Mucosa of rectum (tissue), 2 donors: ENCODE results near the gene KLHL22.
A peak's percentile ranks its signal among the peaks of the same experiment; 100 is the strongest.

Experiments
- H3K27ac ChIP-seq, 2 donors: one replicate each; pipeline ENCODE4 v1.7.0; 2013; ENCODE audit warnings: inconsistent platforms in 2 of 2, low read depth in 2 of 2, low read length in 2 of 2
- H3K27me3 ChIP-seq, 2 donors: one replicate each; pipeline ENCODE4 v1.7.0; 2013; ENCODE audit warnings: low read length in 2 of 2; ENCODE audit not compliant: control insufficient read depth in 2 of 2, insufficient read depth in 2 of 2
- H3K36me3 ChIP-seq, 2 donors: one replicate each; pipeline ENCODE4 v1.7.0; 2013; ENCODE audit warnings: low read length in 2 of 2; ENCODE audit not compliant: control insufficient read depth in 2 of 2, insufficient read depth in 2 of 2
- H3K4me1 ChIP-seq, 2 donors: one replicate each; pipeline ENCODE4 v1.7.0; 2013; ENCODE audit warnings: low read length in 2 of 2, mild to moderate bottlenecking in 1 of 2; ENCODE audit not compliant: control insufficient read depth in 2 of 2, insufficient read depth in 2 of 2
- H3K4me3 ChIP-seq, 2 donors: one replicate each; pipeline ENCODE4 v1.7.0; 2013; ENCODE audit warnings: low read length in 2 of 2
- H3K9ac ChIP-seq, 2 donors: one replicate each; pipeline ENCODE4 v1.7.0; 2013; ENCODE audit warnings: low read length in 2 of 2, low read depth in 1 of 2, mild to moderate bottlenecking in 1 of 2
- H3K9me3 ChIP-seq, 2 donors: one replicate each; pipeline ENCODE4 v1.7.0; 2013; ENCODE audit warnings: low read length in 2 of 2; ENCODE audit not compliant: control insufficient read depth in 2 of 2
- donor health status: healthy.
- donor health status: Normal muscosa, but diverticular disease.

The KLHL22 gene

DNA sequence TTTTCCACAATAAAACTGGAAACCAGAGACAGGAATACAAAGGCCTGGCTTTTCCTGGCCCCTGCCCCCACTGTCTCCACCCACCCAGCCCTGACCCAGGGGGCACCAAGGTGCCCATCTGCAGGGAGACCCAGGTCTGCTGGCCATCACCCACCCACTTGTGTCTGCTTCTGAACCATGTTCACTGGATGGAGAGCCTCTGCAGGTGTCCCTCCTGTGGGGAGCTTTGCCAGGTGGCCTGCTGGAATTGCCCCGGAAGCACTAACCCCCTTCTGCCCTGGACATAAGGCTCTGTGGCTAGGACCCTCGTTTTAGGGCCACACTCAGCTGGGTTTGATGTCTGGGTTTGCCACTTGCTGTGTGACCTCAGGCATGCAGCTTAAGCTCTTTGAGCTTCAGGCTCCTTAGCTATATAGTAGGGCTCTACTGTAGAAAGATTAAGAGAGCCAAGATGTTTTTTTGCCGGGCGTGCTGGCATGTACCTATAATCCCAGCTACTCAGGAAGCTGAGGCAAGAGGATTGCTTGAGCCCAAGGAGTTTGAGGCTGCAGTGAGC, 61.8 kb downstream of the KLHL22 start:
- Histone ChIP-seq H3K4me3 (no peak overlapping the region), H3K9ac (no peak overlapping the region), H3K27ac (no peak overlapping the region), H3K36me3 (no peaks in the 10 kb centered on the region), H3K9me3 (no peaks in the 10 kb centered on the region), H3K27me3 (peaks cover 53 to 66% of the 10 kb centered on the region in 2 donors), H3K4me1 (peaks cover 26 to 30% of the 10 kb centered on the region in 2 donors)

DNA sequence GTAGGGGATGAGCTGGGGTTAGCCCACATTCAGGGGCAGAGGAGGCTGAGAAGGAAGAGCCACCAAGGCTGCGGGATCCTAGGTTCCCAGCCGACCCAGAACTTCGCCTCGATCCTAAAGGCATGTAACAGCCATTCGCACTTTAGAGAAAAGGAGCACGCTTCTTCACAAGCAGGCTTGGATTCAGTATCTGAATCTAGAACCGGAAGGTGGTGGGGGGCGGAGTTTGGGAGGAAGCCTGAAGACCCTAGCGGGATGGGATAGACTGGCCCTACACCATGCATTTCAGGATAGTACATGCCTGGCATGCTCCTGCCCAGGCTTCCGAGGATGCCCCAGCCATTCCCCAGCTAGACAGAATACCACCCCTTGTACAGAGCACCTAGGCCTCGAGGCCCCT, 62.4 kb downstream of the KLHL22 start:
- Histone ChIP-seq H3K27me3 (peaks cover 51 to 65% of the 10 kb centered on the region in 2 donors), H3K4me3 (no peak overlapping the region), H3K27ac (no peak overlapping the region), H3K4me1 (peaks cover 26 to 32% of the 10 kb centered on the region in 2 donors), H3K9ac (no peak overlapping the region), H3K36me3 (no peaks in the 10 kb centered on the region), H3K9me3 (no peaks in the 10 kb centered on the region)

DNA sequence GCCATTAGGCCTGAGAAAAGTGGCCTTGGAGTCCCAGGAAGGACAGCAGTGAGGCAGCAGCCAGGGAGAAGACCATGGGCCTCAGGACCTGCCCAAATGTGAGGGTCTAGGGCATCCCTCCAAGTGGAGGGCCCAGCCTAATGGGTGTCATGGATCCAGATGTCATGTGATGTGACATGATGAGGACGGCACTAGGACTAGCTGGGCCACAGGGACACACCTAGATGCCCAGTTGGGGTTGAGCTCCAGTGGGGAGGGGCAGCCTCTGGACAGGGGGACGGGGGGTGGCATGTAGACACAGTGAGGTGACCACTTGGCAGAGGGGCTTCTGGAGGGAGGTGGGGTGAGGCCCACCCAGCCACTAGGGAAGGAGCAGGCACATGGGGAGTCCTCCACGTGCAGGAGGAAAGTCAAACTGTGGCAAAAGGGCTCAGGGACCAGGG, 63.3 kb downstream of the KLHL22 start:
- no peak overlapping the region for H3K27ac ChIP-seq
- H3K27me3 ChIP-seq, result peaks cover 52 to 69% of the 10 kb centered on the region in 2 donors
- H3K4me1 ChIP-seq, result peaks cover 26 to 32% of the 10 kb centered on the region in 2 donors
- H3K4me3 ChIP-seq, result no peak overlapping the region
- H3K9ac ChIP-seq, result no peak overlapping the region
- H3K9me3 ChIP-seq, result no peaks in the 10 kb centered on the region
- no peaks in the 10 kb centered on the region for H3K36me3 ChIP-seq

DNA sequence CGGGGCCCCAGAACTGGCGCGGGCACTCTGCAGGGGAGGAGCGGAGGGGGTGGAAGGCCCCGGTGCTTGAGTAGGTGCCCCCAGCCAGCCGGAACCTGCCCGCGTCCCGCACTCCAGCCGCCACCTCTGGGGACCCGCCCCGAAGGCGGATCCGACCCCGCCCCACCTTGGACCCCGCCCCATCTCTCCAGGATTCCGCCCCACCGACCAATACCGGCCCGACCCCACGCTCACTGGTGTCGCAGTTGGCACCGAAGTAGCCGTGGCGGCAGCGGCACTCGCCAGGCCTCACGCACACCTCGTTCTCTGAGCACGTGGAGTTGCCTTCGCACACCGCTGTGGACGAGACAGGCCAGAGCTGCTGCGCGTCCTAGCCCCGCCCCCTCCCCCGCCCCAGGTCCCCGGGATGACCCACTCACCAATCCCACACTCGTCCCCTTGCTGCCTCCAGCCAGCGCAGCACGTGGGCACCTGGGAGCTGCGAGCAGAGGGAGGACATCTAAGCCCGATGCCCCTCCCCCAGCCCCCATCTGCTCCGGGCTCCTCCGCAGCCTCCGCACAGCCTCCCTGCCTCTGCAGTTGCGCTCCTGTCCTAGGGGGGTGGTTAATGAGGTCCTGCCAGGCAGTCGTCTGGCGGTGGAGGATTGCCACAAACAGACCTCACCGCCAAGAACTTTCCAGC, 63.9 kb downstream of the KLHL22 start:
- Histone ChIP-seq H3K4me3 (peak overlapping the region; percentile 30 to 48), H3K27me3 (peaks cover 52 to 69% of the 10 kb centered on the region in 2 donors), H3K36me3 (no peaks in the 10 kb centered on the region), H3K9me3 (no peaks in the 10 kb centered on the region), H3K4me1 (peaks cover 25 to 26% of the 10 kb centered on the region in 2 donors), H3K27ac (no peak overlapping the region), H3K9ac (no peak overlapping the region)

DNA sequence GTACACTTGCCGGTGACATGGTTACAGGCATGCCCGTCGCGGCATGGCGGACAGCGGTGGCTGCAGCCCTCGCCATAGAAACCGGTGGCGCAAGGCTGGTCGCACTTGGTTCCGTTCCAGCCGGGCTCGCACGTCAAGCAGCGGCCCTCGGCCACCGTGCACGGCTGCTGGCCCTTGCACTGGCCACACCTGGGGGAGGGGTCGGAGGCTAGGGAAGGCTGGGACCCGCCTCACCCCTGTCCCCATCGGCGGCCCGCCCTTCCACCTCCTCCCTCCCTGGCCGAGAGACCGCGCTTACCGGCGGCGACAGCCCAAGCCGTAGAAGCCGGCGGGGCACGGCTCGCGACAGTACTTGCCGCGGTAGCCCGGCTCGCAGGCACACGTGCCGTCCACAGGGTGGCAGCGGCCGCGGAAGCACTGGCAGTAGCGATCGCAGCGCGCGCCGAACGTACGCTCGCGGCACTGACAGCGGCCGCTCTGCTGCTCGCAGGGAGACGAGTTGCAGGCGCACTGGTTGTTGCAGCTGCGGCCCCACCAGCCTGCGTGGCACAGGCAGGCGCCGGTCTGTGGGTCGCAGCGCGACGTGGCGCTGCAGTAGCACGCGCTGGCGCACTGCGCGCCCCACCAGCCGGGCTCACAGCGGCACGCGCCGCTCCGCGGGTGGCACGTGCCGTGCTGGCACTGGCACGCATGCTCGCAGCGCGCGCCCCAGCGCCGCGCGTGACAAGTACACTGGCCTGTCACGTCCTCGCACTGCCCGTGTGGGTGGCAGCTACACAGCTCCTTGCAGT, 64.7 kb downstream of the KLHL22 start:
- Histone ChIP-seq H3K4me3 (peak overlapping the region; percentile 30 to 48), H3K9me3 (no peaks in the 10 kb centered on the region), H3K36me3 (no peaks in the 10 kb centered on the region), H3K4me1 (peaks cover 24 to 26% of the 10 kb centered on the region in 2 donors), H3K27me3 (peaks cover 50 to 71% of the 10 kb centered on the region in 2 donors), H3K9ac (no peak overlapping the region), H3K27ac (no peak overlapping the region)

DNA sequence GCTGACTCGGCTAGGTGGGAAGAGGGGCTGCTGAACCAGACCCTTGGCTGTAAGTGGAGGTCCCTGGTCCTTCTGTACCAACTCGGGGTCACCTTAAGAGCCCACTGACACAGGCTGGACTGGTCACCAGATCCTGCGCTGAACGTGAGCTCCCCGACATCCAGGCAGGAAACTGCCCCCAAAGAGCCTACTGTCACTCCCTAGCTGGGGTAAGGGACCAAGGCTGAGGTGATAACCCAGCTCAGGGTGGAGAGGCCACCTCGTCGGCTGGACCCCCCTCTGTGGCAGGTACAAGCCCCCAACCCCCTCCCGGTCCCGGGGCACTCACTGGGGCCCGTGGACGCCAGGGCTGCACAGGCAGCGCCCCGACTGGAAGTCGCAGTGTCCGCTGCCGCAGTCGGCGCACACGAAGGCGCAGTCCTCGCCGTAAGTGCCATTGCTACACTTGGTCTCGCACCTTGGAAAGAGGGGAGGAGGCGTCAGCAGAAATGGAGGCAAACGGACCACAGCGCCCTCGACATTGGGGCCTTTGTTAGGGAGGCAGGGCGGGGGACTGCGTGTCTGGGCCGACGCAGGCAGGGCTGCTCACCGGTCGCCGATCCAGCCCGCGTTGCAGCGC, 65.4 kb downstream of the KLHL22 start:
- H3K4me3 ChIP-seq, result peak overlapping the region; percentile 48 to 58

DNA sequence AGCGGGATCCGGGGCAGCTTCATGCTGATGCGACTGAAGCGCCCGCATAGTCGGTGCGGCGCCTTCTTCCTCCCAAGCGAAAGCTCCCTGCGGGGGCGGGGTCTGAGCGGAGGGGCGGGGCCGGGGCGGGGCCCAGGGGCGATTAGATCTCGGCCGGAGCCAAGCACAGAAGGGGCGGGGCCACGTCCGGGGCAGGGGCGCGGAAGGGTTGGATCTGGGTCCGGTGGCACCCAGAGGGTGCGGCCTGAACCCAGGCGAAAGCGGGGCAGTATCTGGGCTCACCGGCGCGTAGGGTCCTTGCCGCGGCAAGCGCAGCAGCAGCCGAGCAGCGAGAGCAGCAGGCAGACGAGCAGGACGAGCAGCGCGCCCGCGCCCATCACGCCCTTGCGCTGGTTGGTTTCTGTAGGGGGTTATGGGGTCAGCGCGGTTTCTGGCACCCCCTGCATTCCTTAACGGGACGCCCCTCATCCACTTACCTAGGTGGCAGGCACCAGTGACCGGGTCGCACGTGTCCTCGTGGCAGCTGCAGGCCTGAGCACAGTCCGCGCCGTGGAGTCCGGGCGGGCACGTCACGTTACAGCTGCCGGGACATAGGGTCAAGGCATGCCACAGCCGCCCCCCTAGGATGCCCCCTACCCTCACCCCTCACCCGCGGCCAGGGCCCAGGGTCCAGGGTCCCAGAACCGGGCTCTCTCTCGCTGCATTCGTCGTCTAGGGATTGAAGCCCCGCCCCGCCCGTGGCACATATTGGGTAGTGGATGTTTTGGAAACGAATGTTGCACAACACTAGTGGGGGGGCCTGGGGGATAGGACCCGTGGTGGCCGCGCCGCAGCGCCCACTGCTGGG, 66.1 kb downstream of the KLHL22 start:
- peak overlapping the region; percentile 58 to 60 for H3K4me3 ChIP-seq
- peaks cover 20 to 25% of the 10 kb centered on the region in 2 donors for H3K4me1 ChIP-seq
- peaks cover 39 to 56% of the 10 kb centered on the region in 2 donors for H3K27me3 ChIP-seq
- H3K27ac ChIP-seq, result no peak overlapping the region
- H3K36me3 ChIP-seq, result no peaks in the 10 kb centered on the region
- H3K9ac ChIP-seq, result peak overlapping the region in 1 of 2 donors; percentile 34
- no peaks in the 10 kb centered on the region for H3K9me3 ChIP-seq

More for the DNA sequence above, 65.4 kb downstream of the KLHL22 start:
- Histone ChIP-seq H3K27ac (no peak overlapping the region), H3K27me3 (peaks cover 43 to 63% of the 10 kb centered on the region in 2 donors), H3K4me1 (peaks cover 20 to 25% of the 10 kb centered on the region in 2 donors), H3K36me3 (no peaks in the 10 kb centered on the region), H3K9ac (no peak overlapping the region), H3K9me3 (no peaks in the 10 kb centered on the region)

DNA sequence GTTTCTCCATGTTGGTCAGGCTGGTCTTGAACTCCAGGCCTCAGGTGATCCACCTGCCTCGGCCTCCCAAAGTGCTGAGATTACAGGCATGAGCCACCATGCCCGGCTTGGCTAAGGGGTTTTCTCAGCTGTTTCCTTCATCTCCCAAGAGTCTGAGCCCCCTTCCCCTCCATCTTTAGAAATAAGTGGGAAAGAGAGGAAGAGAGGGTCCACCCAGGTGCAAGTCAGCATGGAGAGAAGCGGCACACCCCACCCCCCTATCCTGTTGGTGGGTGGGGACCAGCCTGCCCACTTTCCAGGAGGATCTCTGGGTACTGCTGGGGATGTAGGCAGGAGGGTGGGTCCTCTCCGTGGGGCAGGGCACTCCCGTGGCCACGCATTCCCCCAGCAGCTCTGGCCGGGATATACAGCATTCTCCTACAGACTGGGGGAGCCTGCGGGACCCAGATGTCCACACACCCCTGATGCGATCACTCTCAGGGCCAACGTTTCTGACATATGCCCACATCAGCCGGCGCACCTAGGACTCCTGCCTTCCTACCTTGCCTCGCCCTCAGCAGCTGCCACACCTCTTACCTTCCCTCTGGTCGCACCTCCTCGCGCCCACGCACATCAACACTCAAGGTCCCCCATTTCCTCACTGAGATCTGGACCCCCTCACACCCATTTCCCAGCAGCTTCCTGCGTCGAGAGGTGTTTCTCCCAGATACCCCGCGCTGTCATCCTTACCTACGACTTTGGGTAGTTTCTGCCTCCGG, 66.9 kb downstream of the KLHL22 start:
- Histone ChIP-seq H3K4me3 (peak overlapping the region; percentile 51 to 60), H3K9me3 (no peaks in the 10 kb centered on the region), H3K4me1 (peaks cover 20 to 25% of the 10 kb centered on the region in 2 donors), H3K36me3 (no peaks in the 10 kb centered on the region), H3K27me3 (peaks cover 38 to 52% of the 10 kb centered on the region in 2 donors), H3K27ac (no peak overlapping the region), H3K9ac (no peak overlapping the region)

DNA sequence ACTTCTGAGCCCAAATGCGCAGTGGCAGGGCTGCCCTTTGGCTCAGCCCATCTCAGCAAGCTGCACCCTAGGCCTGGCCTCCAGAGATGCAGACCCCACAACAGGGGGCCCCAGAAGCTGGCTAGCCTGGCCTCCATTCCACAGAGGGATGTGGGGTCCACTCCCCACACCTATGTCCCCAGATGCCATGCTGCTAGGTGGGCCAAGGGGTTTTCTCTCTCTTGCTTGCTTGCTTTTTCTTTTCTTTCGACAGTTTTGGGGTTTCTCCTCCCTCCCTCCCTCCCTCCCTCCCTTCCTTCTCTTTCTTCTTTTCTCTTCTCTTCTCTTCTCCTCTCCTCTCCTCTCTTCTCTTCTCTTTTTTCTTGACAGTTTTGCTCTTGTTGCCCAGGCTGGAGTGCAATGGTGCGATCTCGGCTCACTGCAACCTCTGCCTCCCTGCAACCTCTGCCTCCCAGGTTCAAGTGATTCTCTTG, 67.6 kb downstream of the KLHL22 start:
- Histone ChIP-seq H3K4me3 (no peak overlapping the region), H3K27ac (no peak overlapping the region), H3K9me3 (no peaks in the 10 kb centered on the region), H3K36me3 (no peaks in the 10 kb centered on the region), H3K9ac (no peak overlapping the region), H3K4me1 (peaks cover 20 to 25% of the 10 kb centered on the region in 2 donors), H3K27me3 (peaks cover 38 to 55% of the 10 kb centered on the region in 2 donors)
